ENCODE data around the gene SPATA2L. TPM values are rescaled to one million over a fixed set of nuclear protein-coding genes. Genes with fewer than 3 reads are reported as not detected.

SPATA2L gene
- total RNA-seq, 4 donors from 2014 or later, result 8.1 to 28.0 (median 17.3) TPM

- no peak for ATAC-seq (ENCODE audit: low FRiP score)
- no peak for TF ChIP-seq CTCF (IDR thresholded peaks at IDR 0.05)
- no peak for DNase-seq (ENCODE audit: low spot score)
Measured at GRCh38 chr16:89733792-89734191, 32.3 kb upstream of the SPATA2L start.

DNA sequence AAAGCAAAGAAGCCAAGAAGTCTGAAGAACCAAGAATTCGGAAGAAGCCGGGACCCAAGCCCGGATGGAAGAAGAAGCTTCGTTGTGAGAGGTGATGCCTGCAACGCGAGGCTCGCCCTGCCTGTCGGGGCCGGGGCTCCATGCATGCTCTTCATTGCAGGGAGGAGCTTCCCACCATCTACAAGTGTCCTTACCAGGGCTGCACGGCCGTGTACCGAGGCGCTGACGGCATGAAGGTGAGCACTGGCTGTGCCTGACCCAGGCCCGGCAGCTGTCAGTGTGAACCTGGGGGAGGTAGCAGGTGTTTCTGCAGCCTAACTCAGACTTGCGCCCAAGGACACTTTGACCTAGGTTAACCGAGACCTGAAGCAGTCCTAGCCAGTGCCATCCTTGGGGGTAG is 31.8 kb upstream of the SPATA2L start:
- ATAC-seq (ENCODE audit: low FRiP score) (no peak), DNase-seq (ENCODE audit: low spot score) (no peak)
- TF ChIP-seq CTCF (IDR thresholded peaks at IDR 0.05), result no peak

DNA sequence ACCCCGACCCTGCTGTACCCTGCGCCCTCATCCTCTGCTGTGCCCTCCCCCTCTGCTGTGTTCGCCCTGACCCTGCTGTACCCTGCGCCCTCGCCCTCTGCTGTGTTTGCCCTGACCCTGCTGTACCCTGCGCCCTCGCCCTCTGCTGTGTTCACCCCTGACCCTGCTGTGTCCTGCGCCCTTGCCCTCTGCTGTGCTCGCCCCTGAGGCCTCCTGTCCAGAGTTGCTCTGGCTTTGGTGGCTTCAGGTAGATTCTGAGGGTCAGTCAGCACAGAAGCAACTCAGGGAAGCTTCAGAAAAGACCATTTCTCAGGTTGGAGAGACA is 31.4 kb upstream of the SPATA2L start:
- TF ChIP-seq CTCF (IDR thresholded peaks at IDR 0.05), result no peak
- no peak for ATAC-seq (ENCODE audit: low FRiP score)
- DNase-seq (ENCODE audit: low spot score), result no peak

DNA sequence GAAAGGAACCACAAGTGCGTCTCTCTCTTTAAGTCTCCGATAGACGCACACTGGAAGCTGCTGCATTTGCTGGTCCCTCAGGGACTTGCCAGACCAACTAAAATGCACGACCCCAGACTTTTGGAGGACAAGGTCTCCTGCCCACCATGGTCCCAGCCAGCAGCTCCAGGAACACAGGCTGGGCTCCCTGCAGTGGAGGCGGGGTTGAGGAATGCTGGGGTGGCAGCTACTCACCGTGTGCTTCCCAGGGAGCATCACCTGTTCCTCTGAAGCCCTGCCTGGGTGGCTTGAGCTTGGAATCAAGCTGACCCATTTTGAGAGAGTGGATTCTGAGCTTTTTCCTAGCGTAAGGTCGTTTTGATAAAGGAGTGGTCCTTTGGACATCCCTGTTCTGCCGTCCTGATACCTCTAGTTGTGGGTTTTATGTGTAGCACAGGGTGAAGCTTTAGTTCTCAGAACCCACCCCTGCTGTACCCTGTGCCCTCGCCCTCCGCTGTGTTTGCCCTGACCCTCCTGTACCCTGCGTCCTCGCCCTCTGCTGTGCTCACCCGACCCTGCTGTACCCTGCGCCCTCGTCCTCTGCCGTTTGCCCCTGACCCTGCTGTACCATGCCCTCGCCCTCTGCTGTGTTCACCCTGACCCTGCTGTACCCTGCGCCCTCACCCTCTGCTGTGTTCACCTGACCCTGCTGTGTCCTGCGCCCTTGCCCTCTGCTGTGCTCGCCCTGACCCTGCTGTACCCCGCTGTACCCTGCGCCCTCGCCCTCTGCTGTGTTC is 30.8 kb upstream of the SPATA2L start:
- ATAC-seq (ENCODE audit: low FRiP score), result no peak
- DNase-seq (ENCODE audit: low spot score), result no peak
- no peak for TF ChIP-seq CTCF (IDR thresholded peaks at IDR 0.05)

GRCh38 chr16:89730610-89731234 is 29.2 kb upstream of the SPATA2L start:
- ATAC-seq (ENCODE audit: low FRiP score) (no peak), DNase-seq (ENCODE audit: low spot score) (no peak)
- TF ChIP-seq CTCF (IDR thresholded peaks at IDR 0.05), result no peak

- TF ChIP-seq CTCF (IDR thresholded peaks at IDR 0.05), result no peak
- no peak for DNase-seq (ENCODE audit: low spot score)
- ATAC-seq (ENCODE audit: low FRiP score), result no peak
Measured at GRCh38 chr16:89729863-89730593, 28.5 kb upstream of the SPATA2L start.
